ENCODE measurements around the gene OASL.

Gene OASL

DNA sequence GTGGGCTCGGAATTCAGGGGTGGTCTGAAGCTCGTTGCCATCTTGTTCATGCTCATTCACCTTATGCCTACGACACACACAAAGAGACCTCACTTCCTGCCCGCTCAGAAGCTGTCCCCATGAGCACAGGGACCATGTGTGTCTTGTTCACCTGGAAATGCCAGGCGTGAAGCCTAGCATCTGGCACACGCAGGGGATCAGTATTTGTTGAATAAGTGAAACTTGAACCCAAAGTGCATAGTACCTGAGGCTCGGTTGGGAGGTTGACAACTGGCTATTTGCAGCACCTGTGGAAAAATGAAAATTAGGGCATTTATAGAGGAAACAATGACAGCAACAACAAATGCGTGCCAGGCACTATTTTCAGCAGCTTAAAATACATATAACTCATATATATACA lies 28.2 kb downstream of the OASL start:
- no peak for DNase-seq

GRCh38 chr12:121009741-121010140 lies 29.3 kb downstream of the OASL start:
- DNase-seq = no peak

DNA sequence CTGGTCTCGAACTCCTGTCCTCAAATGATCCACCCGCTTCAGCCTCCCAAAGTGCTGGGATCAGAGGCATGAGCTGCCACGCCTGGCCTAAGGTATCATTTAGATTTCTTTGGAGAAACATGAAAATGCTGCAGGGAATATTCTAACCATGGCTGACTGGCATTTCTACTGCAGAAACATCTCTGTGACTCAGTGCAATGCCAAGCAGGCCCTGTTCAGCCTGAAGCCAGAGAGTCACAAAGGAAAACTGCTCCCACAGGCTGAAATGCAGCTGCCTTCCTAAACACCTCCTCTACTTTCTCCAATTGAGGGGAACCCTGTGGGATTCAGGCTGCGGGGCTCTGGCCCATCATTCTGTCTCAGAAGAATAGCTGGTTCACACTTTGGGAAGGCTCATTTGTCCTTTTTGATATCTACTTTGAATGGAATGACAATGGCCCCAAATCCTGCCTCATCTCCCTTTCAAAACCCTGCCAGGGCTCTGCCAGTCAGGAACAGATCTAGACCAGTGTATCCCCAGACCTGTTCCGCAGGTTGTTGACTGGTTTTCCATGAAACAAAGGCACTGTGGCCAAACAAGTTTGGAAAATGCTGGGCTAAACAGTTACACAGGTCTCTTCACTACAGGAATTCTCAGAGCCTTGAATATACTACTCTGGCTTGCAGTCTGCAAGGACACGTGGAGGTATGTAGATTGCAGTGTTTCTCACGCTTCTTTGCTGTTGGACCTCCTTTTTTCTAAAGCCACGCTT lies 30.5 kb downstream of the OASL start:
- no peak for DNase-seq

DNA sequence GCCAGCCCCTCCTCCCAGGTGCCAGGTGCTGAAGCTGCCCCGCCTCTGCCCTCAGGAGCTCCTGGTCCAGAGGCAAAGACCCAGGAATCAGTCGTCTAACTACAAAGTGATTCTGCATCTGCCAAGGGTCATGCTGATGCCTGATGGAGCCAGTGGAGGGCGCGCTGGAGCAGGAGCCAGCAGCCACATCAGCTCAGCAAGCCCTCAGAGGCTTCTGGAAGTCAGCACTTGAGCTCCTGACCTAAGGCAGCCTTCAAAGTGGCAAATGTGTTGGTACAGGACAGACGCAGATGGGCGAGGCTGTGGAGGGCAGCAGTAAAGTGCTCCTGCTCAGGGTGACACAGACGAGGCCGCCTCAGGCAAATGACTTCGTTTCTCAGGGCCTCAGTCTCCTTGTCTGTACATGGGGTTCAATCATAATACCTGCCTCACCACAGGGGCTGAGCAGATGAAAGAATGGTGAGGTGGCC lies 33.7 kb downstream of the OASL start:
- peak; percentile 51 for DNase-seq

GRCh38 chr12:121004253-121004815 lies 34.7 kb downstream of the OASL start:
- no peak for DNase-seq

- DNase-seq = no peak
Measured at GRCh38 chr12:121003650-121004049, 35.4 kb downstream of the OASL start.

GRCh38 chr12:121001841-121002483 lies 37.1 kb downstream of the OASL start:
- DNase-seq = no peak

GRCh38 chr12:121001060-121001459 lies 38.0 kb downstream of the OASL start:
- DNase-seq = no peak

- DNase-seq = no peak
Measured at GRCh38 chr12:121000530-121000929, 38.5 kb downstream of the OASL start.

GRCh38 chr12:120999191-121000120 lies 39.6 kb downstream of the OASL start:
- no peak for DNase-seq

DNA sequence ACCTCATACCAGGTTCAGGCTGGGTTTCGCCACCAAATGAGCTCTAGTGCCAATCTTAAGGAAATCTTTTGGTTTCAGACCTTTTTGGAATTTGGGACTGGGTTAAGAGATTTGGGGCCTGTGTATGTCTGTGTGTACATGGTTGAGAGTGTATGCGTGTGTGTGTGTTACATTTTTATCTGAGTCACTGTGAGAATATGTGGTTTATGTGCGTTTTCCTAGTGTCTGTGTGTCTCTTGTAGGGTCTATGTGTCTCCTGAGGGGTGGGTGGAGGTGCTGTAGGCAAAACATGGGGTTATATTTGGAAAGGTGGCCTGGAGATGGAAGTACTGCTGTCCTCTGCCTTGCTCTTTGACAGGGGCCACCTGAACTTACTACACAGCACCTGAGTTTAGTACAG lies 40.6 kb downstream of the OASL start:
- DNase-seq = no peak

DNA sequence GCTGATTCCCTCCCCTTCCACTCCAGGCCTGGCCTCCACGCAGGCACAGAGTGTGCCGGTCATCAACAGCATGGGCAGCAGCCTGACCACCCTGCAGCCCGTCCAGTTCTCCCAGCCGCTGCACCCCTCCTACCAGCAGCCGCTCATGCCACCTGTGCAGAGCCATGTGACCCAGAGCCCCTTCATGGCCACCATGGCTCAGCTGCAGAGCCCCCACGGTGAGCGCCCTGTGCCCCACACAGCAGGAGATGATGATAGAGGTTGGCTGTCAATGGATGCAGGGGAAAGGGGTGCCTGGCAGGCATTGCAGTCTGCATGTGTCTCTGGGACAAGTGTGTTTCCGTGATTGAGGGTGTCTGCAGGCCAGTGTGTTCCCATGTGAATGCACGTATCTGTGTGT lies 41.6 kb downstream of the OASL start:
- DNase-seq = no peak

DNA sequence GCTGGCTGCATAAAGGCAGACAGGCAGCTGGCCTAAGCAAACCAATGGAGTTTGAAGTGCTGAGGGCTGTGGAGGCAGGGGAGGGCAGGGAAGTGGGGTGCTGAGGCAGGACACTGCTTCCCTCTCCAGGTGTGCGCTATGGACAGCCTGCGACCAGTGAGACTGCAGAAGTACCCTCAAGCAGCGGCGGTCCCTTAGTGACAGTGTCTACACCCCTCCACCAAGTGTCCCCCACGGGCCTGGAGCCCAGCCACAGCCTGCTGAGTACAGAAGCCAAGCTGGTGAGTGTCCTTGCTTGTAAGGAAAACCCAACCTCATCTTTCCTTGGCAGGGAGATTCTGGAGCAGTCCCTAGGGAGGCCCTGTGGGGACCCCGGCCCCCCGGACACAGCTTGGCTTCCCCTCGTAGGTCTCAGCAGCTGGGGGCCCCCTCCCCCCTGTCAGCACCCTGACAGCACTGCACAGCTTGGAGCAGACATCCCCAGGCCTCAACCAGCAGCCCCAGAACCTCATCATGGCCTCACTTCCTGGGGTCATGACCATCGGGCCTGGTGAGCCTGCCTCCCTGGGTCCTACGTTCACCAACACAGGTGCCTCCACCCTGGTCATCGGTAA lies 42.8 kb downstream of the OASL start:
- no peak for DNase-seq

GRCh38 chr12:120994589-120995337 lies 44.3 kb downstream of the OASL start:
- no peak for DNase-seq

GRCh38 chr12:120994059-120994458 lies 45.0 kb downstream of the OASL start:
- no peak for DNase-seq

GRCh38 chr12:120993496-120993895 lies 45.5 kb downstream of the OASL start:
- DNase-seq = no peak

DNA sequence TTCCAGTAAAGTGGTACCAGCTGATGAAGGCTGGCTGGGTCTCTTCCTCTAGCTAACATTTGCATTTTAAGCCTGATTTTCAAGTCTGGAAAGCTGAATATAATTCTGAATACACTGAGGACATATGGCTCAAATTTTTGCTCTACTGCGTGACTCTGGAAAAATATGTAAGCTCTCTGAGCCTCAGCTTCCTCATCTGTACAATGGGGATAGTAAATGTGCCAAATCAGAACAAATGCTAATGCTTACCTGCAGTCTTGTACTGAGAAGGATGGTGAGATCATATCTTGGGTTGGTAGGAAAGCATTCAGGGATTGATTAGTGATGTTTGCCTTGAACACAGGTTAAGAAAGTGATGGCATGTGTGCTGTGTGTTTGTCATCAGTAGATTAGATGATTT lies 46.1 kb downstream of the OASL start:
- no peak for DNase-seq

DNA sequence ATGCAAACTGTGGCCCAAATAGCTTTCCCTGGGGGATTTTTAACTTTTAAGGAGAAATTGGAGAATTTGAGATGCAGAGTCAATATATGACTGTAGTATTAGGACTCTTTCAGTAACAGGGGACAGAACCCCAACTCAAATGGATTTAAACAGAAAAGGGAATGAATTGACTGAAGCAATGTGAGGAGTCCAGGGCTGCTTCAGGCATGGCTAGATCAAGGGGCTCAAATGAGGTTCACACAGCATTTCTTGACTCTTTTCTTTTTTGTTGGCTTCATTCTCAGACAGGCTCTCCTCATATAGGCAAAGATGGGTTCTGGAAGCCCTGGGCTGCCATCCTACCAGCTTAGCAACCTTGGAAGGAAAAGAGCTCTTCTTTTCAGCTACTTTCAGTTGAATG lies 47.1 kb downstream of the OASL start:
- no peak for DNase-seq

DNA sequence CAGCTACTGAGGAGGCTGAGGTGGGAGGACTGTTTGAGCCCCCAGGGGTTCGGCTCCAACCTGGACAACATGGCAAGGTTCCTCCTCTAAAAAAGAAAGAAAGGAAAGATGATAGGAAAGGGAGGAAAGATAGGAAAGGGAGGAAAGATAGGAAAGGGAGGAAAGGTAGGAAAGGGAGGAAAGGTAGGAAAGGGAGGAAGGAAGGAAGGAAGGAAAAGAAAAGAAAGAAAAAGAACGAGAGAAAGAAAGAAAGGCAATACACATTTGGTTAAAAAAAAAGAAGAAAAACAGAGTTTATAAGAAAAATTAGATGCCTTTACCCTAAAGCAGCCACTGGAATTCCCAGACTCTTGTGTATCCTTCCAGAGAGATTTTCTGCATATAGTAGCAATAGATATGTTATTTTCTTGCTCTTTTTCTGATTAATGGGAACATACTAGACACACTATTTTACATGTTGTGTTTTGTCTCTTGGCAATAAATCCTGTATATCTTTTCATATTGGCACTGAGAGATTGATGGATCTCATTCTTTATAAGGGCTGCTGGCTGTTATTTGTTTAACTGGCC lies 48.5 kb downstream of the OASL start:
- DNase-seq = no peak

DNA sequence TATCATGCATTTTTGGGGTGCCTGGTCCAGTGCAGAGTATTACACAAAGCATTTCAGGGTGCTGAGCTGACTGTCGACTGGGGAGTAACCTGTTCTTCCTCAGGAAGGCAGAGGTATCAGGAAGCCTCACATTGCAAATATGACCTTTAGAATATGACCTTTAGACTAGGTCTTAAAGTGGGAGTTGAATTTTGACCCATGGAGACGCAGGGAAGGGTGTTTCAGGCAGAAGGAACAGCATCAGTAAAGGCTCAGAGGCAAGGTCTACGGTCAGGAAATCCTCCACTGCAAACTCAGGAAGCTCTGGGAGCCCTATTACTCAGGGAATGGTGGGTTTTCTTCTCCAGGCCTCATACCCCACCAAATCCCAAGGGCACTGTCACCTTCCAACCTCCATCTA lies 49.4 kb downstream of the OASL start:
- DNase-seq = no peak

GRCh38 chr12:120988658-120989057 lies 50.4 kb downstream of the OASL start:
- DNase-seq = no peak

- DNase-seq = no peak
Measured at GRCh38 chr12:120988234-120988633, 50.8 kb downstream of the OASL start.

Data from CD4-positive, alpha-beta T cell treated with Interleukin-17A for 1 hour (primary cell).